Stimulated activated CD8-positive, alpha-beta memory T cell treated with anti-CD3 and anti-CD28 coated beads, Interleukin-7, amount 100 ng/mL, for 24 hours (primary cell): Measurements from ENCODE around the gene COL8A2.

ENCODE experiments used
- DNase-seq: peaks from one replicate; pipeline ENCODE4 v3.0.0-alpha.2; 2020; ENCODE audit warnings: low read depth

COL8A2 gene

GRCh38 chr1:36088577-36089392 is 36.2 kb downstream of the COL8A2 start, which contains the start of gene ADPRS:
Gene ADPRS (plus strand): TSS chr1:36088892. CDS start chr1:36088905, 13 bp downstream.
- DNase-seq: peak; percentile 84

- DNase-seq: no peak
These were observed 36.8 kb downstream of the COL8A2 start for GRCh38 chr1:36088265-36088576.

- no peak for DNase-seq
These were observed 37.5 kb downstream of the COL8A2 start for GRCh38 chr1:36087233-36088123.

- DNase-seq: no peak
These were observed 38.3 kb downstream of the COL8A2 start for GRCh38 chr1:36086529-36087232.

GRCh38 chr1:36085686-36086526 is 39.1 kb downstream of the COL8A2 start:
- DNase-seq: no peak

- no peak for DNase-seq
These were observed 39.9 kb downstream of the COL8A2 start for GRCh38 chr1:36085126-36085525.

- no peak for DNase-seq
These were observed 40.4 kb downstream of the COL8A2 start for GRCh38 chr1:36084497-36085115.

GRCh38 chr1:36083635-36084496 is 41.2 kb downstream of the COL8A2 start, which contains the start of gene TEKT2:
Gene TEKT2 (plus strand): TSS chr1:36084094. CDS start chr1:36084922, 828 bp downstream.
- no peak for DNase-seq

GRCh38 chr1:36083219-36083618 is 41.8 kb downstream of the COL8A2 start:
- no peak for DNase-seq

- DNase-seq: no peak
These were observed 43.0 kb downstream of the COL8A2 start for GRCh38 chr1:36081926-36082485.

GRCh38 chr1:36080801-36081200 is 44.2 kb downstream of the COL8A2 start:
- no peak for DNase-seq

- DNase-seq: no peak
These were observed 44.8 kb downstream of the COL8A2 start for GRCh38 chr1:36080236-36080635.

GRCh38 chr1:36076979-36077573 is 47.9 kb downstream of the COL8A2 start:
- DNase-seq: no peak

GRCh38 chr1:36070349-36070748 is 54.7 kb downstream of the COL8A2 start:
- DNase-seq: no peak

- DNase-seq: no peak
These were observed 56.2 kb downstream of the COL8A2 start for GRCh38 chr1:36068866-36069265.

GRCh38 chr1:36067871-36068270 is 57.2 kb downstream of the COL8A2 start:
- DNase-seq: no peak

- no peak for DNase-seq
These were observed 62.7 kb downstream of the COL8A2 start for GRCh38 chr1:36062315-36062714.

- DNase-seq: no peak
These were observed 69.3 kb downstream of the COL8A2 start for GRCh38 chr1:36055706-36056105.

GRCh38 chr1:36053978-36054377 is 71.0 kb downstream of the COL8A2 start:
- DNase-seq: no peak
